GM12872 (cell line): ENCODE data around the gene USP37.

ENCODE experiments used
- TF ChIP-seq, protein P1 (sequence below): IDR thresholded peaks from 3 replicates; pipeline ENCODE4 v1.5.1; 2011; ENCODE audit warnings: low read depth, mild to moderate bottlenecking, low read length, moderate library complexity; ENCODE audit not compliant: insufficient read depth

Gene USP37

DNA sequence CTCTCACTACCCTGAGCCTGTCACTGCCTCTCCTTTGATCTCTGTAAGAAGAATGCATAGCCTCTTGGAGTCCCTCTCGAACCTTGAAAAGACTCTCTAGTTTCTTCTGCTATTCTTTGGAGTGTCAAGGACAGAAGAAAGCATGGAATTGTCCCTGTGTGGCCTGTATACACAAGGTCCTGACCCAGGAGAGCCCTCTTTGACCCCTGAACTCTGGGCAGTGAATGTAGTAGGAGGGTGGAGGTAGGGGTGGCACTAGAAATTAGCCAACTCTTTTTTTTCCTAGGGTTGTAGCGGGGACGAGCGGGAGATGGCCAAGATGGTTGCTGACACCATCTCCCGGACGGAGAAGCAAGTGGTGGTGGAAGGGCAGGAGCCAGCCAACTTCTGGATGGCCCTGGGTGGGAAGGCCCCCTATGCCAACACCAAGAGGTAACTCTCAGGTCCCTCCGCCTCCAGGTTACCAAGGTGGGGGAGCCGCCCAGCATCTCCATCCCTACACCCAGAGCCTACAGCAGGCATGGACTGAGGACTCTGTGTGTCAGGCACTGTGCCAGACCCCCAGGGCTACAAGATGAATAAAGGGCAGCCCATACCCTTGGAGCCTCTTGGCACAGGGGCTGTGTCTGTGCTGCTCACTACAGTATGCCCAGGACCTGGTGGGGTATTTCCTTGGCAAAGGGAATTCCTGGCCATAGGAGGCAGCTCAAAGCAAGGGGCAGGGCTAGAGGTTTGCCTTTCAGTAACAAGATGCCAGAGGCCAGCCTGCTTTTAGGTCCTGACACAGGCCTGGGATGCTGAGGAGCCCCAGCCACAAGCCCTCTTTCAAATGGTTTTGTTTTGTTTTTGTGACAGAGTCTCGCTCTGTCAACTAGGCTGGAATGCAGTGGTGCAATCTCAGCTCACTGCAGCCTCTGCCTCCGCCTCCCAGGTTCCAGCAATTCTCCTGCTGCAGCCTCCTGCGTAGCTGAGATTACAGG lies 132.9 kb downstream of the USP37 start:
- TF ChIP-seq, protein P1, sequence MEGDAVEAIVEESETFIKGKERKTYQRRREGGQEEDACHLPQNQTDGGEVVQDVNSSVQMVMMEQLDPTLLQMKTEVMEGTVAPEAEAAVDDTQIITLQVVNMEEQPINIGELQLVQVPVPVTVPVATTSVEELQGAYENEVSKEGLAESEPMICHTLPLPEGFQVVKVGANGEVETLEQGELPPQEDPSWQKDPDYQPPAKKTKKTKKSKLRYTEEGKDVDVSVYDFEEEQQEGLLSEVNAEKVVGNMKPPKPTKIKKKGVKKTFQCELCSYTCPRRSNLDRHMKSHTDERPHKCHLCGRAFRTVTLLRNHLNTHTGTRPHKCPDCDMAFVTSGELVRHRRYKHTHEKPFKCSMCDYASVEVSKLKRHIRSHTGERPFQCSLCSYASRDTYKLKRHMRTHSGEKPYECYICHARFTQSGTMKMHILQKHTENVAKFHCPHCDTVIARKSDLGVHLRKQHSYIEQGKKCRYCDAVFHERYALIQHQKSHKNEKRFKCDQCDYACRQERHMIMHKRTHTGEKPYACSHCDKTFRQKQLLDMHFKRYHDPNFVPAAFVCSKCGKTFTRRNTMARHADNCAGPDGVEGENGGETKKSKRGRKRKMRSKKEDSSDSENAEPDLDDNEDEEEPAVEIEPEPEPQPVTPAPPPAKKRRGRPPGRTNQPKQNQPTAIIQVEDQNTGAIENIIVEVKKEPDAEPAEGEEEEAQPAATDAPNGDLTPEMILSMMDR, result no peak

DNA sequence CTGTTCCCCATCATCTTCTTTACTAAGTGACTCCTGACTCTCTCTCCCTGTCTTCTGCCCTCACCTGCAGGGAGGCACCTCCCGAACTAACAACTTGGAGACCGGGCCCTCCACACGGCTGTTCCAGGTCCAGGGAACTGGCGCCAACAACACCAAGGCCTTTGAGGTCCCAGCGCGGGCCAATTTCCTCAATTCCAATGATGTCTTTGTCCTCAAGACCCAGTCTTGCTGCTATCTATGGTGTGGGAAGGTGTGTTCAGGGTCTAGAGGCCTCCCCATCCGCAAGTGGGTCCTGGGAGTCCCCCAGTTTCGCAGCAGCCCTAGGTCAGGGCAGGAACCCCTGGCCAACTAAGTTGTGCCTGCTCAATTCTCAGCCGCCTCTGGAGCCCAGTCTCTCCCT lies 133.7 kb downstream of the USP37 start:
- TF ChIP-seq, protein P1, result no peak

DNA sequence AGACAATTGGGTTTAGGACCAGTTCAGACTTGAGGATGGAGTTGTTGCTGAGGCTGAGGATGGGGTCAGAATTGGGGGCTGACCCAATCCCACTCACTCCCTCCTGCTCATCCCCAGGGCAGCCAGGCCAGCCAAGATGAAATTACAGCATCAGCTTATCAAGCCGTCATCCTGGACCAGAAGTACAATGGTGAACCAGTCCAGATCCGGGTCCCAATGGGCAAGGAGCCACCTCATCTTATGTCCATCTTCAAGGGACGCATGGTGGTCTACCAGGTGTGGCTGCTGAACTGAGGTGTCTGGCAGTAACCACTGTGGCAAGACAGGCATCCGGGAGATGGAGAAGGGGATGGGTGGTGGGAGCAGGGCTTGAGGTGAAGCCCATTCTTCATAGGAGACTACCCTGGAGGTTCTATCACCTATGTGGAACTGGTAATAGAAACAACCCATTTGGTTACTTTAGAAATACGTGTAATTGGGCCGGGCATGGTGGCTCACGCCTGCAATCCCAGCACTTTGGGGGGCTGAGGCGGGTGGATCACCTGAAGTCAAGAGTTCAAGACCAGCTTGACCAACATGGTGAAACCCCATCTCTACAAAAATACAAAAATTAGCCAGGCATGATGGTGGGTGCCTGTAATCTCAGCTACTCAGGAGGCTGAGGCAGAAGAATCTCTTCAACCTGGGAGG lies 135.3 kb downstream of the USP37 start:
- TF ChIP-seq, protein P1, result no peak

DNA sequence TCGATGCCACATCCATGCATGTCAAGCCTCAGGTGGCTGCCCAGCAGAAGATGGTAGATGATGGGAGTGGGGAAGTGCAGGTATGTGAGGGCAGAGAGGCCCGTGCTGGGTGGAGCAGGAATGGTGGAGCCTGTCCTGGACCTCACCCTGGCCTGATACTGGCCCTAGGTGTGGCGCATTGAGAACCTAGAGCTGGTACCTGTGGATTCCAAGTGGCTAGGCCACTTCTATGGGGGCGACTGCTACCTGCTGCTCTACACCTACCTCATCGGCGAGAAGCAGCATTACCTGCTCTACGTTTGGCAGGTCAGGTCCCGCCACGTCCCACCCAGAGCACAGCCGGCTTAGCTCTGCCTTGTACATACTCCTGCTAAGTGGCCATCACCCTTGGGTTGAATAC lies 136.3 kb downstream of the USP37 start:
- TF ChIP-seq, protein P1, result no peak

DNA sequence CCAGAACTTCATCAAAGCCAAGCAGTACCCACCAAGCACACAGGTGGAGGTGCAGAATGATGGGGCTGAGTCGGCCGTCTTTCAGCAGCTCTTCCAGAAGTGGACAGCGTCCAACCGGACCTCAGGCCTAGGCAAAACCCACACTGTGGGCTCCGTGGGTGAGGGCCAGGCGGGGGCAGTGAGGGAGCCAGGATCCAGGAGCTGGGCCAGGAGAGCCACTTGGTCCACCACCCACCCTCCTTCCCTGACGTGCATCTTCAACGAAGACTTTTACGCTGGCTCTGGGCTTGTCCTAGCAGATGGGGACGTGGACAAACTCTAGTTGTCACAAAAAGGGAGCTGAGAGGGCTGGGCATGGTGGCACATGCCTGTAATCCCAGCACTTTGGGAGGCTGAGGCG lies 137.4 kb downstream of the USP37 start:
- TF ChIP-seq, protein P1, result no peak

DNA sequence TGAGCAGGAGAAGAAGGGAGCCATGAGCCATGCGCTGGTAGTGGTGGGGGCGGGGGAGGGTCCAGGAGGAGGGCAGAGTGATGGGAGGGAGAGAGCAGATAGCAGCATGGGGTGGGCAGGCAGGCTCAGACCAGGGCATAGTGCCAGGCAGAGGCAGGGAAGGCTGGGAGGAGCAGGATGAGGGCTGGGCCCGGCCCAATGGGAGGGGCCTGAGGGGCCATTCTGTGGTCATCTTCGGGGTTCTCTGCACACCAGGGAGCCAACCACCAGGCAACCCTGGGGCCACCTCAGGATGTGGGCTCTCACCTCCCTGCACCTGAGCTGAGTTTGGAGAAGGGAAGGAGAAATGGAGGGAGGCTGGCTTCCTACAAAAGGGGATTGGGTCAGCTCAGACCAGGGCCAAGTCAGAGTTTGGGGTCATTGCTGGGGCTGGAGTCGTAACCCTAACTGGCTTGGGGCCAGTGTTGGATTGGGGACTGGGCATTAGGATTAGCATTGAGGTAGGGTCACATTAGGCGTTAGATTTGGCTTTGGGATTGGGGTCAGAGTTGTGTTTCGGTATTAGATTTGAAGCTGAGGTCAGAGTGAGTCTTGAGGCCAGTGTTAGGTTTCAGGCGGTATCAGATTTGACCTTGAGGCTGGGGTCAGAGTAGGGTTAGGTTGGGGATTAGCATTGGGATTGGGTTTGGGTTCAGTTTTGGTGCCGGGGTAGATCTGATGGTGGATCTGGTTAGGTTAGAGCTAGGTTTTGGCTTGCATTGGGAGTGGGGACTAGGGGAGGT lies 138.0 kb downstream of the USP37 start:
- TF ChIP-seq, protein P1, result no peak
